HG02840 (cell line): ENCODE data around the gene PES1.
"Not testable (repeated sequence)": the region's sequence is repeated elsewhere in the genome, so short reads cannot be mapped to it uniquely, and the experiment has no call there.

Experiments
- ATAC-seq: cut with Tn5 transposase; IDR thresholded peaks from one replicate; pipeline ENCODE4 v1.9.1; 2021; ENCODE audit warnings: mild to moderate bottlenecking, moderate library complexity, moderate number of reproducible peaks; ENCODE audit not compliant: unreplicated experiment, low FRiP score

PES1 gene

GRCh38 chr22:30609260-30610185 is 17.8 kb upstream of the PES1 start:
- ATAC-seq, result no peak

- ATAC-seq, result no peak
Observed at GRCh38 chr22:30607939-30608338, 16.2 kb upstream of the PES1 start.

DNA sequence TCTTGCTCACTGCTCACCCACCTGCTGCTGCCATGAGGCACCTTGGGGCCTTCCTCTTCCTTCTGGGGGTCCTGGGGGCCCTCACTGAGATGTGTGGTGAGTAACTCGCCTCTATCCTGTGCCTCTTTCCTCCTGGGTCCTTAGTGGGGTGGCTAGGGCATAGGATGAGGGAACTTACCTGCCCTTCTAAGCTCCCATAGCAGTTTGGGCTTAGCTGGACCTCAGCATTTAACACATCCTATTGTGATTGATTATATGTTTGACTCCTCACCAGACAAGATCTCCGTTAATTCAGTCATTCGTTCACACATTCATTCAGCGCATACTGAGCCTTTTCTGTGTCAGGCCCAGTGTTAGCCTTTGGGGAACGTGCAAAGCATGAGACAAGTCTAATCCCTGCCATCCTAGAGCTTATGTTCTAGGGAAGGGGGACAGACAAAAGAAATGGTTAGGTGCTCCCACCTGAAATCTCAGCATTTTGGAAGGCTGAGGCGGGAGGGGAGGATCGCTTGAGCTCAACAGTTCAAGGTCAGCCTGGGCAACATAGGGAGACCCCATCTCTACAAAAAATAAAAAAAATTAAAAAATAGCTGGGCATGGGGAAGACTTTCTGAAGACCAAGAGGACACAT is 15.7 kb upstream of the PES1 start:
- no peak for ATAC-seq

DNA sequence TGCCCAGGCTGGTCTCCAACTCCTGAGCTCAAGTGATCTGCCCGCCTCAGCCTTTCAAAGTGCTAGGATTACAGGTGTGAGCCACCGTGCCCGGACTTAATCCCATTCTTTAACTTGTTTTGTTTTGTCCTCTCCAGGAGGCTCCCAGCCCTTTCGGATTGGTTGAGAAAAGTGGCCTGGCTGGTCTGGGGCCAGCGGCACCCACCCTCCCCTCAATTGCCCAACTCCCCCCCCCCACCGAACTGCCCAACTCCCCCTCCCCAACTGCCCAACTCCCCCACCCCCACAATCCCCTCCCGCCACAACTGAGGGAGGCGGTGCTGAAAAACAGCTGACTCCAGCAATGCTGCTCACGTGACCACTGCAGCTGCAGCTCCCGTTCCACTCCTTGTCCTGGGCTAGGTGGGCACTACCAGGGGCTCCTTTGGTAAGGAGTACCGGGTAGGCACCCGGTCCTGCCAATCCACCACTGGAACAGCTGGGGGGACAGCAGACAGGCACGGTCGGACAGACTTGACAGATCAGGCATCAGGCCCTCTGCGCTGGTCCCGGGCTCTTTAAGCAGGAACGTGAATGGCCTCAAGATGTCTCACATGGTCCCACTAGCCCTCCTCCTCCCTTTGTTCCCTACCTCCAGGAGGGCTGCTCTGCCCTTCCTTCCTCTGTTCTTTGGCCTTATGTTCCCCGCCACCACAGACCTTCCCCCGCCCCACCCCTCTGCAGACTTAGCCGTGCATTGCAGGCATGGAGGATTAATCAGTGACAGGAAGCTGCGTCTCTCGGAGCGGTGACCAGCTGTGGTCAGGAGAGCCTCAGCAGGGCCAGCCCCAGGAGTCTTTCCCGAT is 15.0 kb upstream of the PES1 start, which contains the start of gene TCN2:
TSS of gene TCN2 (plus strand) at position 720 of the 845 bp plus-strand sequence. CDS start 158 bp downstream, outside the sequence.
- no peak for ATAC-seq

DNA sequence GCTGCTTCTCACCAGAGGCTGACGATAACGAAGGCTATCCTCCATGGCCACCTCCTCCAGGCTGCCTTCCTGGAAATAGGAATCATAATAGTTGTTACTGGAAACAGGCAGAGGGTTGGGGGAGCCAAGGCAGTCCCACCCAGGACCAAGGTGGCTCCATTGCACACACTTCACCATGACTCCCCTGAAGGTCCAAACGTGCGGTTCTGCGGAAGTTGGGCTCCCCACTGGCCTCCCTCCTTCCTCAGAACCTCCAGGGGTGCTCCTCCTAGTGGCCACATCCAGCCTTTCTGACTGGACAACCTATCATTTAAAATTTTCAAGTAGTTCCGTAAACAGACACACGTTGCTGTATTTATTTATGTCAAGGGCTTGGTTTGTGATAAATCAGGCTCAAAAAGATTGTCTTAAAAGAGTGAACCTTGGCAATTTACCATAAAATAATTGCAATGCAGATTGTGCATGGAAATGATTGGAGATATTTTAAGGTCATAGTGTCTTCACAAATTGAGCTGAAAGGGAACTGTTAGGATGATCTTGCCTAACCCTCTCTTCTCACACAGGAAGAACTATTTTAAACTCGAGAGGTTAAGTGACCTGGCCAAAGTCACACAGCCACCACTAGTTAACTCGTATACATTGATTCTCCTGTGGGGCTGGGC is 13.9 kb upstream of the PES1 start:
- ATAC-seq, result no peak

GRCh38 chr22:30604723-30605122 is 13.0 kb upstream of the PES1 start:
- ATAC-seq, result no peak

- no peak for ATAC-seq
Observed at GRCh38 chr22:30603801-30604200, 12.1 kb upstream of the PES1 start.

GRCh38 chr22:30602049-30602448 is 10.3 kb upstream of the PES1 start:
- no peak for ATAC-seq

DNA sequence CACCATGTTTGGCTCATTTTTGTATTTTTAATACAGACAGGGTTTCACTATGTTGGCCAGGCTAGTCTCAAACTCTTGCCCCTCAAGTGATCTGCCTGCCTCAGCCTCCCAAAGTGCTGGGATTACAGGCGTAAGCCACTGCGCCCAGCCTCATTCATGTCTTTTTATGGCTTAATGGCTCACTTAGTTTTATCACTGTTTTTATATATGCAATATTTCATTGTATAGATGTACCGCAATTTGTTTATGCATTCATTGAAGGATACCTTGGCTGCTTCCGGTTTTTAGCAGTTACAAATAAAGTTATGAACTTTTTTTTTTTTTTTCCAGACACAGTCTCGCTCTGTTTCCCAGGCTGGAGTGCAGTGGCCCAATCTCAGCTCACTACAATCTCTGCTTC is 9.8 kb upstream of the PES1 start:
- ATAC-seq, result no peak

GRCh38 chr22:30600921-30601320 is 9.2 kb upstream of the PES1 start:
- no peak for ATAC-seq

GRCh38 chr22:30598986-30599385 is 7.3 kb upstream of the PES1 start:
- ATAC-seq, result no peak

- no peak for ATAC-seq
Observed at GRCh38 chr22:30596886-30597285, 5.2 kb upstream of the PES1 start.

DNA sequence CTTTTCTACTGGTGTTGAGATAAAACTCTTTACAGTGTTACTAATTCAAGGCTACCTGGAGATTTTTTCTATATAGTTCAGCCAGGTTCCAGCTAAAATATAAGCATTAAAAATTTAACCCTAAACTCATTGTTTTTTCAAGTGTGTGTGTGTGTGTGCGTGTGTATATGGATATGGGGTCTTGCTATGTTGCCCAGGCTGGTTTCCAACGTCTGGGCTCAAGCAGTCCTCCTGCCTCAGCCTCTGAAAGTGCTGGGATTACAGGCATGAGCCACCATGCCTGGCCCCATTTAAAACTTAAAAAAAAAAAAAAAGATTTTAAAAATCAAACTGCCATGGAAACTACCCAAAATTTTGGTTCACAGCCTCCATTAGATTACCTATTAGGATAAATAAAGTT is 4.5 kb upstream of the PES1 start:
- ATAC-seq, result no peak

DNA sequence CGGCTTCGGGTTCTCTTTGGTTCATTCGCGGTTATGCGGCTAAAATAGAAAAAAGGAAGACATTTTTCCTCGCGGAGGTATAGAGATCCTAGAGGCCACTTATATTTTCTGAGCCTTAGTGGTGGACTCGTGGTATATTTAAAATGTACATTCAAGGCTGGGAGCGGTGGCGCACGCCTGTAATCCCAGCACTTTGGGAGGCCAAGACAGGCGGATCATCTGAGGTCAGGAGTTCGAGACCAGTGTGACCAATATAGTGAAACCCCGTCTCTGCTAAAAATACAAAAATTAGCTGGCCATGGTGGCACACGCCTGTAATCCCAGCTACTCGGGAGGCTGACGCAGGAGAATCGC is 627 bp upstream of the PES1 start:
- ATAC-seq, result not testable (repeated sequence)

DNA sequence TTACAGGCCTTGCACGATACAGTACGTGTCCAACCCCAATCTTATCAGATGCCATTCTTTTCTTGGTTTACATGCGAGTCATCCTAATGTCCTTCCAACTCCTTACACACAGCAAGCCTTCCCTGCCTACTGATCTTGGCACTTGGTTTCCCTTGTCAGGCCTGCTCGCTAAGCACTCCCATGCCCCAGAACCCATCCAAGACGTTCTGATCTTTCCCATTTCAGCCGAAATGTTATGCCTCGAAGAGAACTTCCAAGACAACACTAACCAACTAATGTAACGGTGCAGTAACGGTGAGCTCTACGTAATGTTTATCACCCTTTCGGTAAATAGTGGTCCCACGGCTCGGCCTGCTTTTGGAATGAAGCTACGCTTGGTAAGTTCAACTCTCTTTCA is 521 bp downstream of the PES1 start:
- ATAC-seq, result no peak

DNA sequence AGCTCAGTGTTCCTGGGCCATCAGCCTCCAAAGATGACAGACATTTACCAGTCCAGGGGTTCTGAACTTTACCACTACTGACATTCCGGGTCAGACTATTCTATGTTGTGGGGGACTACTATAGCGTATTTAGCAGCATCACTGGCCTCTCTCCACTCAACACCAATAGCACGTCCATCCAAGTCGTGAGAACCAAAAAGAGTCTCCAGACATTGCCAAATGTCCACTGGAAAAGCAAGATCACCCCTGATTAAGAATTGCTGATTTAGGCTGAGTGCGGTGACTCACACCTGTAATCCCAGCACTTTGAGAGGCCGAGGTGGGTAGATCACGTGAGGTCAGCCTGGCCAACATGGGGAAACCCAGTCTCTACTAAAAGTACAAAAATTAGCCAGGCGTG is 5.3 kb downstream of the PES1 start:
- ATAC-seq, result no peak

DNA sequence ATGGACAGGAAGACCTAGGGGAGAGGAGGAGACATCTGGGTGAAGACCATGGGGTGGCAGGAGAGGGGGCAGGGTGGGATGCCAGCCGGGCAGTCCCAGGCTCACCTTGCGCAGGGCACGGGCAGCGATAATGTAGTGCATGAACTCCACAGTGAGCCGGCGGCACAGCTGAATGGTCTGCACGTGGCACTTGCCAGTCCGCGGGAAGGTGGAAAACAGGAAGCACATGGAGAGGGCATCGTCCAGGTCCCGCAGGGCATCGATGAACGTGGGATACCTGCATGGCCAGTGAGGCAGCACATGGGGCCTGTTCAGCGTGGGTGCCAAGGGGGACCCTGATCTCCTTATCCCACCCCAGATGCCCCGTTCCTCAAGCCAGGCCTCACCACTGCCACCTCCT is 7.3 kb downstream of the PES1 start:
- no peak for ATAC-seq

DNA sequence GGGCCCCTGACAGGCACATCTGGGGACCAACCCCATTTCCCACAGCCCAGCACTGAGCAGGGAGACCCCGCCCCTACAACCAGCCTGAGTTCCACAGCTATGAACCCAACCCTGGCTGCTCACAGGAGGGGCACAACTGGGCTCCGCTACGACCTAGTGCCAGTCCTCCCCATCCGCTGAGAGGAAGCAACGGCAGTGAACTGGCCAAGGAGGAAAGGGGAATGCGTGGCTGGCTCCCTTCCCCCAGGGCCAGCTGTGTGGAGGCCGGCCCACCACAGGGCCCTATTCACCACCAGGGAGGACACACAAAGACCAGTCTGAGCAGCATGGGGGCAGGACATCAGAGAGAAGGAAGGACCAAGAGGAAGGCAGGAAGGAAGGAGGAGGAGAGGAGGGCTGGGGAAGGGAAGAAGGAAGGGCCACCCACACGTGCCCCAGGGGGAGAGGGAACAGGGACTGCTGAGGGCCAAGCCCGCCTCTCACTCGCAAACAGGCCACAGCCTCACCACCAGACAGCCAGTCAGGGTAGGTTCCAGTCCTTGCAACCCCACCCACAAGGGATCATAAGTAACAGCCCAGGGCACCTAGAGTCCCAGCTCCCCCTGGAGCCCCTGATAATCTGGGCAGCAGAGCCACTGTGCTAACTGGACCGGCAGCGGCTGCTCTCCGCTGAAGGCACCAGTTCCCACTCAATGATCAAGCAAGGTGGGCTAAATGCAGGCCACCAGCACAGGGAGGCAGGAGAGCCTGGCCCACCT is 8.7 kb downstream of the PES1 start:
- no peak for ATAC-seq

GRCh38 chr22:30582051-30582450 is 9.7 kb downstream of the PES1 start:
- no peak for ATAC-seq

DNA sequence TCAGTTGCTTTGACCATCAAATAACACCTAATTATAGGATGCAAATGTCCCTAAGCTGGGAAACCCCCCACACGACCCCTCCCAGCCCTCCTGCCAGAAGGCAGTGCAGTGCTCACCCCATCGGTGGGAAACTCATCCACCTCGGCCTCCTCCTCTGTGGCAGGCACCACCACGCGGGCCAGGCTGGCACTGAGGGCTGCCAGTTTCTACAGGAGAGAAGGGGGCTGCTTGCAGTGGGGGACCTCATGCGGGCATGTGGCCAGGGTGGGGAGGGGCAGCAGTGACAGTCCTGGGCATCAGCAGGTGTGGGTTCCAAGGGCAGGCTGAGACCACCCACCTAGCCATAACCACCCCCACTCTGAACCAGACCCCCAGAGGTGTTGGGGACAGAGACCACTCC is 10.8 kb downstream of the PES1 start:
- ATAC-seq, result no peak
